Right lobe of liver (tissue), 6 donors: ENCODE results near the gene USP22. TPM values are rescaled to one million over a fixed set of nuclear protein-coding genes. Genes with fewer than 3 reads are reported as not detected.

Experiments
- ATAC-seq, 4 donors: fragments of 200-7000 bp; cut with Tn5 transposase; one replicate each; pipeline ENCODE4 v1.9.1; 2020; ENCODE audit warnings: mild to moderate bottlenecking in 4 of 4, moderate library complexity in 4 of 4
- DNase-seq, 3 donors: peaks; one replicate each; pipeline ENCODE4 v3.0.0-alpha.2; 2020
- H3K27ac ChIP-seq, 3 donors: fragments of 200-600 bp; one replicate each; pipeline ENCODE4 v1.8.0; 2022
- H3K27me3 ChIP-seq, 2 donors: fragments of 200-600 bp; one replicate each; pipeline ENCODE4 v1.8.0; 2022
- H3K36me3 ChIP-seq, 4 donors: fragments of 200-600 bp; sonication (generic) in 1 of 4; one replicate each; pipeline versions ENCODE4 v1.5.1 to v1.8.0; 2017 to 2022; ENCODE audit warnings: control low read depth in 1 of 4
- H3K4me1 ChIP-seq, 4 donors: fragments of 200-600 bp; sonication (generic) in 1 of 4; one replicate each; pipeline versions ENCODE4 v1.5.1 to v1.8.0; 2017 to 2022; ENCODE audit warnings: control low read depth in 1 of 4
- H3K4me3 ChIP-seq, 3 donors: fragments of 200-600 bp; one replicate each; pipeline ENCODE4 v1.8.0; 2022
- H3K9me3 ChIP-seq, 4 donors: fragments of 200-600 bp; sonication (generic) in 1 of 4; one replicate each; pipeline versions ENCODE4 v1.5.1 to v1.8.0; 2017 to 2022; ENCODE audit warnings: control low read depth in 1 of 4
- POLR2A ChIP-seq: fragments of 450-650 bp; IDR thresholded peaks from one replicate; pipeline ENCODE4 v1.6.1; 2017; ENCODE audit warnings: antibody characterized with exemption, mild to moderate bottlenecking
- WGBS: methylation state at CpG from one replicate; pipeline ENCODE4 v1.1.6; 2018; ENCODE audit warnings: low coverage, low lambda C conversion rate; ENCODE audit not compliant: insufficient coverage; ENCODE audit errors: missing lambda C conversion rate; 5-methylcytosine and 5-hydroxymethylcytosine counted together
- intact Hi-C, 2 donors: fragments of 100-400 bp; cut with DNase I; formaldehyde crosslinking; loops; one replicate each; pipeline versions ENCODE4 v1.11.2 to v1.14.1; 2022
- total RNA-seq, 6 experiments: library from RNA; depleted of rRNA in 2 of 6; stranded (reverse); fragments of >200 nt in 2 of 6; fragmentation: NEBNext Ultra II Directional in 3 of 6; extraction: Animal tissue kit (Norgen Biotek cat#: 25700) in 3 of 6; gene quantifications; one replicate each; pipeline versions ENCODE4 v1.1.0 to v1.2.4, GENCODE V29; 2016 to 2023
- TF ChIP-seq, protein P1 (sequence below), 4 donors: fragments of 200-600 bp in 3 of 4; fragments of 450-650 bp in 1 of 4; IDR thresholded peaks; one replicate each; pipeline versions ENCODE4 v1.5.1 to v1.8.0; 2016 to 2022; ENCODE audit warnings: antibody characterized with exemption in 4 of 4, mild to moderate bottlenecking in 2 of 4
- donor health status: DM: no; HTN: yes; CAD: no.
- donor health status: DM: no; HTN: no; CAD: no.
- donor health status: DM: no; HTN: no; CAD: no.
- donor health status: DM: no; HTN: yes; CAD: no.
- donor health status: DM: no; HTN: yes; CAD: no.

USP22 gene
- total RNA-seq, 6 experiments from 2014 or later: 69.8 to 81.2 (median 77.7) TPM

DNA sequence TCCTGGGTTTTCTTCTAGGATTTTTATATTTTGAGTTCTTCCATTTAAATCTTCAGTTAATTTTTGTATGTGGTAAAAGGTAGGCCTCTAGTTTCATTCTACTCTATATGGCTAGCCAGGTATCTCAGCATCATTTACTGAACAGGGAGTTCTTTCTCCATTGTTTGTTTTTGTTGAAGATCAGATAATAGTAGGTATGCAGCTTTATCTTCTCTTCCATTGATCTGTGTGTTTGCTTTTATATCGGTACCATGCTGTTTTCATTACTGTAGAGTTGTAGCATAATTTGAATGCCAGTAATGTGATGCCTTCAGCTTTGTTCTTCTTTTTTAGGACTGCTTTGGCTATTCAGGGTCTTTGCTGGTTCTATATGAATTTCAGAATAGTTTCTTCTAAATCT, 77.3 kb downstream of the USP22 start:
- intact Hi-C loops: no loop called here
- no peaks in the 10 kb centered on the region for H3K27me3 ChIP-seq

DNA sequence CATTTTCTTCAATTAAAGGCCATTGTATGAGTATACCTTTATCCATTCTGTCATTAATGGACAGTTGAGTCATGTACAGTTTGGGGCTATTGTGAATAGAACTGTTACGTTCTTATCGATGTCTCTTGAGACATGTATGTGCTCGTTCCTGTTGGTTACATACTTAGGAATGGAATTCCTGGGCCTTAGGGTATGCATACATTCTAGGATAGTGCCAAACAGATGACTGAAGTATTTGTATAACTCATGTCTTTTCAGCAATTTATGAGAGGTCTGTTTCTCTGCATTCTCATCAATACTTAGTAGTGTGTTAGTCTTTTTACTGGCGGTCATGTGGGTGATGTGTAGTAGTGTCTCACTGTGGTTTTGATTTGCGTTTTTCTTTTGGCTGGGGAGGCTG, 81.2 kb downstream of the USP22 start:
- WGBS: 71% methylated on average over 5 of the region's 5 CpGs
- Histone ChIP-seq H3K27me3 (no peaks in the 10 kb centered on the region), H3K9me3 (no peaks in the 10 kb centered on the region), H3K36me3 (no peaks in the 10 kb centered on the region), H3K4me1 (no peaks in the 10 kb centered on the region), H3K4me3 (no peak overlapping the region), H3K27ac (no peak overlapping the region)
- intact Hi-C loops: no loop called here
- ATAC-seq (no peak), DNase-seq (no peak)
- TF ChIP-seq, protein P1, sequence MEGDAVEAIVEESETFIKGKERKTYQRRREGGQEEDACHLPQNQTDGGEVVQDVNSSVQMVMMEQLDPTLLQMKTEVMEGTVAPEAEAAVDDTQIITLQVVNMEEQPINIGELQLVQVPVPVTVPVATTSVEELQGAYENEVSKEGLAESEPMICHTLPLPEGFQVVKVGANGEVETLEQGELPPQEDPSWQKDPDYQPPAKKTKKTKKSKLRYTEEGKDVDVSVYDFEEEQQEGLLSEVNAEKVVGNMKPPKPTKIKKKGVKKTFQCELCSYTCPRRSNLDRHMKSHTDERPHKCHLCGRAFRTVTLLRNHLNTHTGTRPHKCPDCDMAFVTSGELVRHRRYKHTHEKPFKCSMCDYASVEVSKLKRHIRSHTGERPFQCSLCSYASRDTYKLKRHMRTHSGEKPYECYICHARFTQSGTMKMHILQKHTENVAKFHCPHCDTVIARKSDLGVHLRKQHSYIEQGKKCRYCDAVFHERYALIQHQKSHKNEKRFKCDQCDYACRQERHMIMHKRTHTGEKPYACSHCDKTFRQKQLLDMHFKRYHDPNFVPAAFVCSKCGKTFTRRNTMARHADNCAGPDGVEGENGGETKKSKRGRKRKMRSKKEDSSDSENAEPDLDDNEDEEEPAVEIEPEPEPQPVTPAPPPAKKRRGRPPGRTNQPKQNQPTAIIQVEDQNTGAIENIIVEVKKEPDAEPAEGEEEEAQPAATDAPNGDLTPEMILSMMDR (IDR thresholded peaks at IDR 0.05): no peak
- TF ChIP-seq POLR2A: no peak

More for the DNA sequence above, 77.3 kb downstream of the USP22 start:
- TF ChIP-seq, protein P1 (IDR thresholded peaks at IDR 0.05): no peak
- no peak for TF ChIP-seq POLR2A
- Histone ChIP-seq H3K4me1 (no peaks in the 10 kb centered on the region), H3K9me3 (no peaks in the 10 kb centered on the region), H3K36me3 (no peaks in the 10 kb centered on the region), H3K4me3 (no peak overlapping the region), H3K27ac (no peak overlapping the region)
- ATAC-seq (no peak), DNase-seq (no peak)
- WGBS: 30% methylated on average over 1 of the region's 1 CpG

DNA sequence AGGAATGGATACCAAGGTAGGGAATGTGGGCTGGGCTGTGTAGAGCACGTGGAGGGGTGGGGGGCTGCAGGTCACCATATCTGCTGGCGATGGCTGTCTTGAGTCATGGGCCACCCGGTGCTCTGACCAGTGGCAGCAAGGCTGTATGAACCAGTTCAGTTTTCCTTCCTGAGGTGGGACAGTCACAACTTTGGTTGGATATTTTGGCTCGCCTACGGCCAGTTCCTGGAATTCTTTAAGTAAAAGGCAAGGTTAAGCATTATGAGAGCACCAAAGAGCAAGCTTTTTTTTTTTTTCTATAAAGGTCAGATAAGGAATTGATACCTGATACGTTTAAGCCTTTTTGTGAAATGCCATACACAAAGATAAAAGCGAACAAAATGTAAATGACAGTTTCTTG, 81.9 kb downstream of the USP22 start:
- Histone ChIP-seq H3K4me3 (no peak overlapping the region), H3K36me3 (no peaks in the 10 kb centered on the region), H3K4me1 (peaks cover 0 to 3% (median 1%) of the 10 kb centered on the region in 4 donors), H3K27ac (no peak overlapping the region), H3K27me3 (no peaks in the 10 kb centered on the region), H3K9me3 (no peaks in the 10 kb centered on the region)
- ATAC-seq (no peak), DNase-seq (no peak)
- TF ChIP-seq POLR2A: no peak
- TF ChIP-seq, protein P1 (IDR thresholded peaks at IDR 0.05): no peak
- WGBS: 86% methylated on average over 4 of the region's 7 CpGs
- intact Hi-C loops: no loop called here

DNA sequence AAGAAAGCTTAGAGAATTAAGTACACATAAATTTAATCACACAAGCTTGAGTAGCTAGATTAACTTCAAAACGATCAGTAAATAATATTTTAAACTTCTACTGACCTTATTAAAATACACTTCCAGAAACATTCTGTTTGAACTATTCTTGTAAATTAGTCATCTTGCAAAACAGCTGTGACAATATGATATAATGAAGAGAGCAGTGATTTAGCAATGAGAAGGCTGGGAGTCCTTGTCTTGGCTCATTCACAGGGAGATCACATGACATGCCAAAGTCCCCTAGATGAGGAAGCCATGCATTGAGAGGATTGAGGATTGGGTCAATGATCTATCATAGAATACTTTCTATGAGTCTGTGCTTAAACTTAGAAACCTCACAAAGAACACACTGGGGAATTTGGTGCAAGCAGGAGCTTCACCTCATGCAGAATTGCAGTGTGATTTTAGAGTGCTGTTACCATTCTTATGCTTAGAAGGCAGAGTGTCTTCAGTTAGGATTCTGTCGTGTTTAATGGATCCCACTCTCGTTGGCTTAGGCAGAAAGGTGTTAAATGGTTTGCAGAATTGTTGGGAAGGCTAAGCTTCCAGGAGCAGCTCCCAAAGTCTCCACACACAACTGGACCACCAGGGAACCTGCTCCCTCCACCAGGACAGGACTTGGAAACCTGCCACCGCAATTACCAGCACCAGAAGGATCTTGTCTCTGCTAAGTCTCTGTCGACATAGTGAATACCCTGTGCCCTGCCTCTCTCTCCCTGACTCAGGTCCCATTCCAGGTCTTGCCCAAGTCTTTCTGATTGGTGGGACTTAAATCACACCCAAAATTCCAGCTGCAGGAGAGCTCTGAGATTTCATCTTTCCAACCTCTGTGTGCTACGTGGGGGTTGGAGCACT, 87.1 kb downstream of the USP22 start:
- Histone ChIP-seq H3K4me1 (peaks cover 0 to 12% (median 2%) of the 10 kb centered on the region in 4 donors), H3K9me3 (no peaks in the 10 kb centered on the region), H3K36me3 (no peaks in the 10 kb centered on the region), H3K4me3 (no peak overlapping the region), H3K27me3 (no peaks in the 10 kb centered on the region), H3K27ac (peak overlapping the region in 2 of 3 donors; percentile 14 to 45)
- DNase-seq: no peak
- TF ChIP-seq, protein P1 (IDR thresholded peaks at IDR 0.05): no peak
- no peak for TF ChIP-seq POLR2A
- intact Hi-C loops: no loop called here
- ATAC-seq: peak; percentile 83 to 97 (median 96)
- 45% methylated on average over 4 of the region's 6 CpGs for WGBS
